ENCODE results near the gene RGS19. TPM values are rescaled to one million over a fixed set of nuclear protein-coding genes. Genes with fewer than 3 reads are reported as not detected.

The RGS19 gene
- total RNA-seq, 1 experiment from 2014 or later: 16.4 TPM

- ChIA-PET POLR2A (ENCODE audit: low non-redundant PET) (no interaction called here), CTCF (interaction anchor here (0.7 kb wide), 1 partner anchor 517 kb away, joined by 6 read pairs; no protein-coding TSS in a partner anchor)
- no TSS peak for BruUV-seq (replicated peaks)
- Histone ChIP-seq H3K27me3 (replicated peaks; ENCODE audit: insufficient read depth, low read depth, low read length, poor library complexity) (no peaks in the 10 kb centered on the region), H3K27ac (ENCODE audit: low read depth, low read length, poor library complexity, severe bottlenecking) (no peak overlapping the region), H3K4me1 (ENCODE audit: insufficient read depth, low read length, poor library complexity, severe bottlenecking) (no peaks in the 10 kb centered on the region), H3K36me3 (ENCODE audit: insufficient read depth, low read length, poor library complexity, severe bottlenecking) (peaks cover 6% of the 10 kb centered on the region), H3K9me3 (ENCODE audit: low read depth, low read length, poor library complexity, severe bottlenecking) (no peaks in the 10 kb centered on the region), H3K4me3 (ENCODE audit: low read depth, low read length, poor library complexity, severe bottlenecking) (no peak overlapping the region)
- intact Hi-C loops (cut with micrococcal nuclease; ENCODE audit: unreplicated experiment): no loop called here
- TF ChIP-seq EZH2 (IDR thresholded peaks at IDR 0.05; ENCODE audit: borderline replicate concordance, low read depth, low read length, poor library complexity, severe bottlenecking) (no peak), CTCF (conservative IDR thresholded peaks at IDR 0.05; ENCODE audit: low read depth, low read length) (no peak)
- no peak for DNase-seq (ENCODE audit: low spot score)
These were observed 7.7 kb downstream of the RGS19 start for GRCh38 chr20:64071341-64072332.

- ChIA-PET CTCF (interaction anchor here (0.7 kb wide), 1 partner anchor 516 kb away, joined by 6 read pairs; no protein-coding TSS in a partner anchor), POLR2A (ENCODE audit: low non-redundant PET) (no interaction called here)
- peaks cover 6% of the 10 kb centered on the region for H3K36me3 ChIP-seq (ENCODE audit: insufficient read depth, low read length, poor library complexity, severe bottlenecking)
- no peak overlapping the region for H3K4me3 ChIP-seq (ENCODE audit: low read depth, low read length, poor library complexity, severe bottlenecking)
- TF ChIP-seq CTCF (conservative IDR thresholded peaks at IDR 0.05; ENCODE audit: low read depth, low read length): no peak
- no peak for TF ChIP-seq EZH2 (IDR thresholded peaks at IDR 0.05; ENCODE audit: borderline replicate concordance, low read depth, low read length, poor library complexity, severe bottlenecking)
- no peaks in the 10 kb centered on the region for H3K9me3 ChIP-seq (ENCODE audit: low read depth, low read length, poor library complexity, severe bottlenecking)
- no peaks in the 10 kb centered on the region for H3K27me3 ChIP-seq (replicated peaks; ENCODE audit: insufficient read depth, low read depth, low read length, poor library complexity)
- BruUV-seq (replicated peaks): no TSS peak
- H3K4me1 ChIP-seq (ENCODE audit: insufficient read depth, low read length, poor library complexity, severe bottlenecking): no peaks in the 10 kb centered on the region
- intact Hi-C loops (cut with micrococcal nuclease; ENCODE audit: unreplicated experiment): no loop called here
- no peak overlapping the region for H3K27ac ChIP-seq (ENCODE audit: low read depth, low read length, poor library complexity, severe bottlenecking)
- no peak for DNase-seq (ENCODE audit: low spot score)
These were observed 8.9 kb downstream of the RGS19 start for GRCh38 chr20:64070244-64070993.

- ChIA-PET POLR2A (ENCODE audit: low non-redundant PET) (no interaction called here), CTCF (interaction anchor here (0.6 kb wide), 1 partner anchor 89 kb away, joined by 3 read pairs; no protein-coding TSS in a partner anchor)
- Histone ChIP-seq H3K27me3 (replicated peaks; ENCODE audit: insufficient read depth, low read depth, low read length, poor library complexity) (no peaks in the 10 kb centered on the region), H3K27ac (ENCODE audit: low read depth, low read length, poor library complexity, severe bottlenecking) (no peak overlapping the region), H3K36me3 (ENCODE audit: insufficient read depth, low read length, poor library complexity, severe bottlenecking) (peaks cover 6% of the 10 kb centered on the region), H3K9me3 (ENCODE audit: low read depth, low read length, poor library complexity, severe bottlenecking) (no peaks in the 10 kb centered on the region), H3K4me3 (ENCODE audit: low read depth, low read length, poor library complexity, severe bottlenecking) (no peak overlapping the region), H3K4me1 (ENCODE audit: insufficient read depth, low read length, poor library complexity, severe bottlenecking) (no peaks in the 10 kb centered on the region)
- intact Hi-C loops (cut with micrococcal nuclease; ENCODE audit: unreplicated experiment): no loop called here
- no peak for TF ChIP-seq EZH2 (IDR thresholded peaks at IDR 0.05; ENCODE audit: borderline replicate concordance, low read depth, low read length, poor library complexity, severe bottlenecking)
- TF ChIP-seq CTCF (conservative IDR thresholded peaks at IDR 0.05; ENCODE audit: low read depth, low read length): peak; percentile 63
- BruUV-seq (replicated peaks): no TSS peak
- DNase-seq (ENCODE audit: low spot score): no peak
These were observed 9.6 kb downstream of the RGS19 start for GRCh38 chr20:64069614-64070243.
